SK-N-MC (cell line): ENCODE data around the gene AADACL4.

Source experiments
- EZH2 ChIP-seq: fragments of 200-600 bp; sonication (generic); IDR thresholded peaks from one replicate; pipeline ENCODE4 v1.6.1; 2017; ENCODE audit warnings: antibody characterized with exemption
- FOXP2 ChIP-seq: optimal IDR thresholded peaks from 2 replicates; pipeline ENCODE3; 2011; ENCODE audit warnings: mild to moderate bottlenecking, moderate library complexity; ENCODE audit not compliant: insufficient read depth; ENCODE audit errors: extremely low read length, control extremely low read depth
- POLR2AphosphoS5 ChIP-seq: IDR thresholded peaks from 2 replicates; pipeline ENCODE4 v1.6.1; 2012; ENCODE audit warnings: mild to moderate bottlenecking, low read depth, low read length, borderline replicate concordance

GRCh38 chr1:12696658-12697057 is 52.8 kb downstream of the AADACL4 start:
- TF ChIP-seq POLR2AphosphoS5, result no peak
- no peak for TF ChIP-seq EZH2
- no peak for TF ChIP-seq FOXP2
